NCI-H524 treated with DMSO at 0.1 percent for 48 hours (cell line): ENCODE results near the gene PAF1.
"Not testable (repeated sequence)": the region's sequence is repeated elsewhere in the genome, so short reads cannot be mapped to it uniquely, and the experiment has no call there.

ENCODE experiments used
- DNase-seq: peaks from one replicate; lab custom pipeline; 2025; lab: John Stamatoyannopoulos, UW

Gene PAF1

DNA sequence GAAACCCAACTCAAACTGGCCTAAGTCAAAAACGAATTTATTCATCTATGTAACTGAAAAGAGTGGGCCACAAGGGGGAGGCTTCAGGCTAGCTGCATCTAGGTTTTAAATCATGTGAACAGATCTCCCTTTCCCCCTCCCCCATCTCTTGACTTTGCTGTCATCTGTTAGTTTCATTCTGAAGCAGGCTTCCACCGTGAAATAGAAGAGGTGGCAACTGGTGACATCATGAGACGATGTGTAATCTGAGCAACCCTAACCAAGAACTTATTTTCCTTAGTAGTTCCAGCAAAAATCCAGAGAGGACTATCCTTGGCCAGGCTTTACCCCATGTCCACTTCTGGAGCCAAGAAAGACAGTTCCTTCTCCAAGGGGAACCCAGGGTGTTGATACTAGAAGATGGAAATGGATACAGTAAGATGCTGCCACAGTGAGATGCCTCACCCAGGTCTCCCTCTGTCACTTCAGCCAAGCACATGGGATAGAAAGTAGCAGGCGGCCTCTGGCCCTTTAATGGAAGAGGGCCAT lies 39.3 kb downstream of the PAF1 start:
- DNase-seq = no peak

DNA sequence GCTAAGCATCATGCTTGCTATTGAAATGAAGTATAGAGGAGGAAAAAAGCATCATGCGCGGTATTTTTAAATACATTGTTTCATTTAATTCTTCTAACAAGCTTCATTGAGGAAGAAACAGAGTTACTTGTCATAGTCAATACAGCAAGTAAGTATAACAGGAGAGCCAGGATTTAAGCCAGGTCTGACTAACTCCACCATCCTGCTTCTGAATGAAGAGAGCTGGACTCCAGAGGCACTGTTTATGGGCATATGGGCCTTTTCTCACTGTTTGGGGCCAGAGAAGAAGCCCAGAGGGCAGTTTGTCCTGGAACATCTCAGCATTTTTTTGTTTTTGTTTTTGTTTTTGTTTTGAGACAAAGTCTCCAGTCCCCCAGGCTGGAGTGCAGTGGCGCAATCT lies 40.8 kb downstream of the PAF1 start:
- no peak for DNase-seq

DNA sequence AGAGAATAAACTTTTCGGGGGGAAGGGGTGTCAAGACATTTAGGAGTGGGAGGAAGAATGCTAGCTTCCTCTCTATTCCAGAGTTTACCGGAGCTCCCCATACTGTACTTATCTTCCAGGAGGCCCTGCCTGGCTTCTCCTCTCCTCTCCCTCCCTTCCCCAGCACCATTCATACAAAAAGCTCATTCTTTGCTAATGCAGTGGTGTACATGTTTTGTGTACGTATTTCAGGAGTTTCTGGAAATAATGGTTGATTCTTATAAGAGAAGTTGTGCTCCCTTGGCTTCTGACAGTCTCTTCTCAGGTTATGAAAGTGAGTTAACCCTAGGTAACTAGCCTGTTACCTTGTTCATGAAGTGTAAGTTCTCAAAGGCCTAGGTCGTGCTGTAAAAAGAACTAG lies 41.6 kb downstream of the PAF1 start:
- DNase-seq = no peak

DNA sequence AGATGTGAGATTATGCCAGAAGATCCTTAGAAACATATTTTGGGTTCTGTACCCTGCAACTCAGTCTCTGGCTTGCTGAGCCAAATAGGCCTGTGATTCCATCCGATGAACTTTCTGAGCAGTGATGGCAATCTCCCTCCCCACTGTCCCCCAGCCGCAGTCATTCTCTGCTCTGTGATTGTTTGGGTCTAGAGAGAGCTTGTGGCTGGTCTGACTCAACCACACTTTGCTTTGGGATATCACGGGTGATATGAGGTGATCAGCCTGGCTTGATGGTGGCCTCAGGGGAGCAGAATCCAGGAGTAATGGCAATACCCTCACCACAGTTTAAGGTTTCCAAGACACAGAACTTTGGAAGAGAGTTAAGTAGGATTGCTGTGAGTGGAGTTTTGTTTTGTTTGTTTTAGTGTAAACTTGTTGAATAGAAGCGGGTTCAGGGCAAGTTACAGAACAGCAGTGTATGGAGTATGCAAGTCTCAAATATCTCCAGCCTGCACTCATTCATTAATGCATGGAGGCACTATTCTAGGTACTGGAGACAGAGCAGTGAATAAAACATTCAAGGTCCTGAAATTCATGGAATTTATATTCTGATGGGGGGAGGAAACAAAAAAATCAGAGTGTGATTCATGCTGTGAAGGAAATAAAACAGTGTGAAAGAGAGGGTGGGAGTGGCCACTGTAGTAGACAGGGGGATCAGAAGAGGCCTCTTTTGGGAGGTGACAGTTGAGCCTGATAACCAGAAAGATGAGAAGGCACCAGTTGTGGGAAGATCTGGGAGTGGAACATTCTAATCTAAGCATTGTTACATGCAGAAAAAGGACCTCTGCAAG lies 43.4 kb downstream of the PAF1 start:
- DNase-seq = no peak

DNA sequence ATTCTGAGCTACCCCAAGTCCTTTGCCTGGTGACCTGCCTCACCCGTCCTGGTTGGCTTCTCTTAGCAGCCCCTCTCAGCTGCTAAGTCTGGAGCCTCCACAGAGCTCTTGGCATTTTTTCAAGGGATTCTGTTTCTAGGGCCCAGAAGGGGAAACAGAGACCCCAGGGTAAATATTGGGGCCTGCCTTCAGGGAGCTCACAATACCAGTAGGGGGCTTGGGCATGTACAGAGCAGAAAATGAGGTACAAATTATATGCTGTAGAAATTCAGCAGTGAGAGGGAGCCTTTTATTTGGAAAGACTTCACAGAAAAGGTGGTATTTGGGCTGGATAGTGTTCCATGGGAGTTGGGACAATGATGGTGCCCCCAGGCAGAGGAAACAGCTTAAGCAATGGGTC lies 45.0 kb downstream of the PAF1 start:
- DNase-seq = no peak

DNA sequence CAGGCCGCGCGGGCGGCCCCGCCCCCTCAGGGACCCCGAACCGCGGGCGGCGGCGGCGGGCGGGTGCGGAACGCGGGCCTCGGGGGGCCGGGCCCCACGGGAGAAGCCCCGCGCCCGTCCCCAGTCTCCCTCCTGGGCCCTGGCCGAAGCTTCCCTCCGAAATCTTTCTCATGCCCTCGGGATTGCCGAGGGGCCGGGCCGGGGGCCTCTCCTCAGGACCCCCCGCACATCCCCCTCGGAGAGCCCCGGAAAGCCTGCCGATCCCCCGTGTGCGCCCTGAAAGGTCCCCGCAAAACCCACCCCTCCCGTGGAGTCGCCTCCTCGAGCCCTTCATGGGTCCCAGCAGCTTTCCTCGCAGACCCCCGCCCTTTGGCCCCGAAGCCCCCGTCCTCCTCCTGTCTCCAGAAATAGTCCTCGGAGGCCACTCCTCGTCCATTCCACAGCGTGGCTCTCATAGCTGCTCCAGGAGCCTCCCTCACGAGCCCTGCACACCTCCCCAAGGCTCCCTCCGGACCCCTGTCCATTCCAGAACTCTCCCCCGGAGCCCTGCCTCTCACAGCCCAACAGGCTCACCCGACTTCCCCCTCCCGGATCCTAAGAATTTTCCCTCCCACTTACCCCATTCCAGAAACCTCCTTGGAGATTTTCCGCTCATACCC lies 48.1 kb downstream of the PAF1 start:
- no peak for DNase-seq

DNA sequence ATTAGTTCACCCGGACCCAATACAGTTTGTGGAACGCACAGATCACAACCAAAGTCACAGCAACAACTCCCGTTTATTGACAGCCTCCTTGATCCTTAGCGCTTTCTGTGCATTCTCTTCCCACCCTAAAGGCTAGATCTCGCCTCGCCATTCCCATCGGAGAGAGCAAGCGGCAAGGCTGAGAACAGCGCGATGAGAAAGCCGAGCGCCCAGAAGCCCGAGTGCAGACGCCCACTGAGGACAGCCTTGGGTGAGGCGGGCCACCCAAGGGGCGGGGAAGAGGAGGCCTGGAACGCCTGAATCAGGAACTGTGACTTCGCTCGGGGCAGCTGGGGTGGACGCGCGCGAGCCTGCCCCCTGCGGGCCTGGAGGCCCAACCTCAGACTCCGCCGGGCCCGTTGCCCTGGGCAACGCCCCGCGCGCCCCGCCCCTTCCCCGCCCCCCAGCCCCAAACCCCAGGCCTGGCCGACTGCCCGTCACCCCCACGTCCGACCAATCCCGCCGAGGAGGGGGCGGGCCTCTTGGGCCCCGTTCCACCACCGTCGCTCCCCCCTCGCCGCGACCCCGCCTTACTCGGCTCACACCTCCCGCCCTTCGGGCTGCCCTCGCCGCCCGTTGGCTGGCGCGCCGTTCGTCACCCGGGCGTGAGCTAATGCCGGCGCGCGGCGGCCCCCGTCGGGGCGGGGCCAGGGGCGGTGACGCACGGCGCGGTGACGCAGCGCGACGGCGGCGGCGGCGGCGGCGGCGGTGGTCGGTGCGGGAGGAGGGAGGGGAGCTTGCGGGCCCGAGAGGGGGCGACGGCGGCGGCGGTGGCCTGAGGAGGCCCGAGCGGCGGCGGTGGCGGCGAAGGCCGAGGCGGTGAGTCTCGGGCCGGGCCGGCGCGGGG lies 48.9 kb downstream of the PAF1 start, which contains the start of gene SAMD4B:
Gene SAMD4B (plus strand): TSS at position 703 of the 886 bp plus-strand sequence. CDS start 14,473 bp downstream, outside the sequence.
- DNase-seq = peak; percentile 96

DNA sequence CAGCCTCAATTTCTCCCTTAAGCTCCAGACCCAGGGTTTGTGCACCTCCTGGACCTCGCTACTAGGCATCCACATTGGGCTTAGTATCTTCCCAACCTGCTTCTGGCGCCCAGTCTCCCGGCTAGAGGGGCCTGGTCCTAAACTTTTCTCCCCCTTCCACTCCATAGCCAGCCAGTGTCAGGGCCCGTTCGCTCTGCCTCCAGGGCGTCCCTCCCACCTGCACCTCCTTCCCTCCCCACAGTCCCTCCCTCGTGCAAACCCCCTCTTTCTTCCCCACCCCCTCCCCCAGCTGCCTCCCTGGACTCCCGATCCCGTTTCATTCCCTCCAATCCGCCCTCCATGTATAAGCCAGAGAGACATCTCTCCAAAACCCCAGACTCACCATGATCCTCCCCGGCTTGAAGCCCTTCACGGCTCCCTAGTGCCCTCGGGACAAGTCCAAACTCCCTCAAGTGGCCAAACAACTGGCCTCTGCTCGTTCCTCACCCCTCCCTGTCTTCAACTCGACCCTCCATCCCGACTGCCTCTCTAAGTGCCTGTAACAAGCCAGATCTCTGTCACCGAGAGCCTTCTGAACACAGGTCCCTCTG lies 49.7 kb downstream of the PAF1 start:
- DNase-seq = no peak

DNA sequence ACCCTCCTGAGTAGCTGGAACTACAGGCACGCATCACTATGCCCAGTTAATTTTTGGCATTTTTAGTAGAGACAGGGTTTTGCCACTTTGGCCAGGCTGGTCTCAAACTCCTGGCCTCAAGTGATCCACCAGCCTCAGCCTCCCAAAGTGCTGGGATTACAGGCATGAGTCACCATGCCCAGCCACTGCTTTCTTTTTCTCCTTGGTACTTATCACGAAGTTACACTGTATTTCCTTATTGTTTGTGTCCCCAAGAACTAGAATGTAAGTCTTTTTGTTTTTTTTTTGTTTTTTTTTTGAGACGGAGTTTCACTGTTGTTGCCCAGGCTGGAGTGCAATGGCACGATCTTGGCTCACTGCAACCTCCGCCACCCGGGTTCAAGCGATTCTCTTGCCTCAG lies 50.8 kb downstream of the PAF1 start:
- not testable (repeated sequence) for DNase-seq

DNA sequence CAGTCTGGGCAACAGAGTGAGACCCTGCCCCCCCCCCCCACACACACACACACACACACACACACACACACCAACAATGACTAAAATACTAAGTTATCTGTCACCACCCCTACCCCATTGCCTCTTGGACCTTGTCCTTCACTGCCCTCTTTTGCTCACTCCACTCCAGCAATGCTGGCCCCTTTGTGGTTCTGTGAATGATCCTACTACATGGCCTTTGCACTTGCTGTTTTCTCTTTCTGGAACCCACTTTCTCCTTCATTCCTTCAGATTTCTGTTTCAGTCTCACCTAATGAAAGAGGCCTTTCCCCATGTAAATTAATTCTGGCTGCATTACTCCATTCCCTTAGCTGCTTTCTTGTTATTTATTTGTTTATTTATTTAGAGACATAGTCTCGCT lies 51.2 kb downstream of the PAF1 start:
- DNase-seq = no peak

DNA sequence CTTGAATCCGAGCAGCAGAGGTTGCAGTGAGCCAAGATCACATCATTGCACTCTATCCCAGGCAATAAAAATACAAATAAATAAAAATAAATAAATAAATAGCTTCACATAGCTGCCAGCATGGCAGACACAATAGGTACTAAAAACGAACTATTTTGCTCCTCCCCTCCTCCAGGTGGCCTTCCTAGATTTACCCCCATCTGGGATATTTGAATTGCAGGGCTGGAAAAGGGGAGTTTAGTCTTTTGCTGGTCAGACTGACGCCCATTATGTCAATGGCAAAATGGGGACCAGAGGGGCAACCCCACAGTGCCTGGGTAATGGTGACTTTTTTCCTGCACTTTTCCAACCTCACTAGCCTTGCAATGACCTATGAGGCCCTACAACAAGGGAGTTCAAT lies 54.4 kb downstream of the PAF1 start:
- DNase-seq = no peak
